PC-9 (cell line): ENCODE results near the gene LZTS2. TPM values are rescaled to one million over a fixed set of nuclear protein-coding genes. Genes with fewer than 3 reads are reported as not detected.
A peak's percentile ranks its signal among the peaks of the same experiment; 100 is the strongest.
"Not testable (repeated sequence)": the region's sequence is repeated elsewhere in the genome, so short reads cannot be mapped to it uniquely, and the experiment has no call there.

Source experiments
- BruUV-seq: library from RNA; stranded (reverse); fragments of 400-500 nt; replicated peaks from 2 replicates; lab custom pipeline; 2021; lab: Mats Ljungman, UMichigan
- CTCF ChIA-PET: fragments of 300-600 bp; sonication (Branson Sonifier 250); formaldehyde crosslinking; loops from one replicate; lab custom pipeline; 2022; ENCODE audit warnings: antibody characterized with exemption; lab: Charles Lee
- POLR2A ChIA-PET: fragments of 300-600 bp; sonication (Branson Sonifier 250); formaldehyde crosslinking; loops from one replicate; lab custom pipeline; 2022; ENCODE audit warnings: antibody characterized with exemption; ENCODE audit not compliant: unreplicated experiment; lab: Charles Lee
- DNase-seq, 2 experiments: peaks; one replicate each; pipeline versions ENCODE4 v3.0.0 to v3.0.0-alpha.2; 2015 to 2022; ENCODE audit warnings: mixed read lengths in 1 of 2
- H2AFZ ChIP-seq: fragments of 200-600 bp; sonication (generic); 2 replicates; pipeline ENCODE4 v1.8.1; 2017; ENCODE audit warnings: antibody characterized with exemption
- H3F3A ChIP-seq: fragments of 200-600 bp; sonication (generic); 2 replicates; pipeline ENCODE4 v1.8.1; 2017; ENCODE audit warnings: antibody characterized with exemption, mild to moderate bottlenecking, low read depth; ENCODE audit not compliant: insufficient read depth
- H3K27ac ChIP-seq: fragments of 200-600 bp; sonication (generic); 2 replicates; pipeline ENCODE4 v1.6.1; 2016; ENCODE audit warnings: mixed run types
- H3K27me3 ChIP-seq: fragments of 200-600 bp; sonication (generic); 2 replicates; pipeline ENCODE4 v1.6.1; 2016; ENCODE audit warnings: low read depth, mixed run types; ENCODE audit not compliant: insufficient read depth
- H3K36me3 ChIP-seq: fragments of 200-600 bp; sonication (generic); 2 replicates; pipeline ENCODE4 v1.6.1; 2016; ENCODE audit warnings: low read depth, mixed run types
- H3K4me1 ChIP-seq: fragments of 200-600 bp; sonication (generic); replicated peaks from 2 replicates; pipeline ENCODE4 v1.6.1; 2016; ENCODE audit warnings: mixed run types; ENCODE audit not compliant: insufficient read depth
- H3K4me2 ChIP-seq: fragments of 200-600 bp; sonication (generic); 2 replicates; pipeline ENCODE4 v1.6.1; 2017; ENCODE audit warnings: mixed run types
- H3K4me3 ChIP-seq: fragments of 200-600 bp; sonication (generic); 2 replicates; pipeline ENCODE4 v1.6.1; 2016; ENCODE audit warnings: mixed run types
- H3K79me2 ChIP-seq: fragments of 200-600 bp; sonication (generic); 2 replicates; pipeline ENCODE4 v1.6.1; 2017; ENCODE audit warnings: low read depth, mixed run types
- H3K9me2 ChIP-seq: fragments of 200-600 bp; sonication (generic); 2 replicates; pipeline ENCODE4 v1.8.1; 2017; ENCODE audit warnings: mild to moderate bottlenecking; ENCODE audit not compliant: insufficient read depth
- H3K9me3 ChIP-seq: fragments of 200-600 bp; sonication (generic); 2 replicates; pipeline ENCODE4 v1.8.1; 2016; ENCODE audit warnings: low read depth; ENCODE audit not compliant: insufficient read depth
- H4K20me1 ChIP-seq: fragments of 200-600 bp; sonication (generic); 2 replicates; pipeline ENCODE4 v1.8.1; 2017; ENCODE audit not compliant: insufficient read depth
- CTCF ChIP-seq: fragments of 200-600 bp; sonication (generic); conservative IDR thresholded peaks from 2 replicates; pipeline ENCODE4 v1.6.1; 2017; ENCODE audit warnings: mixed run types, antibody characterized with exemption, mild to moderate bottlenecking, moderate library complexity
- EZH2 ChIP-seq: fragments of 200-600 bp; sonication (generic); IDR thresholded peaks from 2 replicates; pipeline ENCODE4 v1.8.0; 2017; ENCODE audit warnings: antibody characterized with exemption, low read depth
- intact Hi-C: fragments of 100-400 bp; cut with micrococcal nuclease; formaldehyde crosslinking; loops from one replicate; pipeline ENCODE4 v1.10.0; 2022; ENCODE audit not compliant: unreplicated experiment
- total RNA-seq: library from RNA; stranded (reverse); gene quantifications from 2 replicates; pipeline ENCODE4 v1.2.3, GENCODE V29; 2021

The LZTS2 gene
- total RNA-seq, 1 experiment from 2014 or later = 32.5 TPM

- H3K36me3 ChIP-seq = no peaks in the 10 kb centered on the region
- no peaks in the 10 kb centered on the region for H3K9me2 ChIP-seq
- ChIA-PET CTCF (interaction anchor here (0.6 to 0.9 kb wide), 2 partner anchors 14 to 18 kb away, joined by 4 to 5 read pairs; no protein-coding TSS in a partner anchor), POLR2A (interaction anchor here (0.6 to 0.7 kb wide), 2 partner anchors 9 to 11 kb away, joined by 4 to 5 read pairs; no protein-coding TSS in a partner anchor)
- TF ChIP-seq EZH2 (no peak), CTCF (no peak)
- H3K4me1 ChIP-seq = peaks cover 15% of the 10 kb centered on the region
- H2AFZ ChIP-seq = peak overlapping the region; percentile 84
- intact Hi-C loops = loop anchor here (5.0 kb wide), 1 partner anchor 35 kb away; no protein-coding TSS in a partner anchor
- peak; percentile 35 to 46 for DNase-seq
- no peaks in the 10 kb centered on the region for H4K20me1 ChIP-seq
- H3K79me2 ChIP-seq = no peaks in the 10 kb centered on the region
- H3K4me2 ChIP-seq = peak overlapping the region; percentile 98
- no peaks in the 10 kb centered on the region for H3K9me3 ChIP-seq
- BruUV-seq = TSS peak; percentile 55
- peak overlapping the region; percentile 82 for H3K4me3 ChIP-seq
- no peaks in the 10 kb centered on the region for H3K27me3 ChIP-seq
- H3F3A ChIP-seq = peaks cover 16% of the 10 kb centered on the region; the same call in 1 of the 2 replicates
- peak overlapping the region; percentile 52 for H3K27ac ChIP-seq
Measured at GRCh38 chr10:101031796-101032636, 32.4 kb downstream of the LZTS2 start.

GRCh38 chr10:101032637-101033224 lies 33.1 kb downstream of the LZTS2 start:
- Histone ChIP-seq H3K36me3 (no peaks in the 10 kb centered on the region), H3K4me1 (peaks cover 15% of the 10 kb centered on the region), H3K4me2 (peak overlapping the region; percentile 98), H4K20me1 (no peaks in the 10 kb centered on the region), H3F3A (peaks cover 16% of the 10 kb centered on the region; the same call in 1 of the 2 replicates), H3K27ac (peak overlapping the region; percentile 52), H3K9me3 (no peaks in the 10 kb centered on the region), H3K4me3 (peak overlapping the region; percentile 82), H2AFZ (peak overlapping the region; percentile 84), H3K27me3 (no peaks in the 10 kb centered on the region), H3K9me2 (no peaks in the 10 kb centered on the region), H3K79me2 (no peaks in the 10 kb centered on the region)
- CTCF ChIA-PET = no interaction called here
- peak; percentile 61 to 63 for DNase-seq
- intact Hi-C loops = loop anchor here (5.0 kb wide), 1 partner anchor 35 kb away; no protein-coding TSS in a partner anchor
- no TSS peak for BruUV-seq
- POLR2A ChIA-PET = no interaction called here
- no peak for TF ChIP-seq EZH2
- no peak for TF ChIP-seq CTCF

GRCh38 chr10:101033276-101033675 lies 33.7 kb downstream of the LZTS2 start:
- H3K27ac ChIP-seq = peak overlapping the region; percentile 52
- intact Hi-C loops = loop anchor here (5.0 kb wide), 1 partner anchor 34 kb away; no protein-coding TSS in a partner anchor
- BruUV-seq = TSS peak; percentile 31
- no peaks in the 10 kb centered on the region for H3K79me2 ChIP-seq
- no peak for DNase-seq
- TF ChIP-seq EZH2 = no peak
- TF ChIP-seq CTCF = no peak
- H3K27me3 ChIP-seq = no peaks in the 10 kb centered on the region
- no peaks in the 10 kb centered on the region for H4K20me1 ChIP-seq
- peak overlapping the region; percentile 98 for H3K4me2 ChIP-seq
- H3F3A ChIP-seq = peaks cover 16% of the 10 kb centered on the region; the same call in 1 of the 2 replicates
- POLR2A ChIA-PET = no interaction called here
- H3K36me3 ChIP-seq = no peaks in the 10 kb centered on the region
- peaks cover 15% of the 10 kb centered on the region for H3K4me1 ChIP-seq
- no peak overlapping the region for H2AFZ ChIP-seq
- H3K9me2 ChIP-seq = no peaks in the 10 kb centered on the region
- CTCF ChIA-PET = no interaction called here
- H3K4me3 ChIP-seq = peak overlapping the region; percentile 82; the same call in 1 of the 2 replicates
- no peaks in the 10 kb centered on the region for H3K9me3 ChIP-seq

GRCh38 chr10:101034404-101034803 lies 34.8 kb downstream of the LZTS2 start:
- H3K4me1 ChIP-seq = peaks cover 15% of the 10 kb centered on the region
- H3K9me3 ChIP-seq, H3K4me2 ChIP-seq, CTCF ChIA-PET, H3K9me2 ChIP-seq, DNase-seq, H2AFZ ChIP-seq, H4K20me1 ChIP-seq, BruUV-seq, POLR2A ChIA-PET, H3K27me3 ChIP-seq, H3K27ac ChIP-seq, H3K79me2 ChIP-seq, H3K36me3 ChIP-seq, H3K4me3 ChIP-seq: not testable (repeated sequence)
- H3F3A ChIP-seq = peaks cover 16% of the 10 kb centered on the region; the same call in 1 of the 2 replicates
- intact Hi-C loops = loop anchor here (5.0 kb wide), 1 partner anchor 33 kb away; no protein-coding TSS in a partner anchor
